ENCODE measurements around the gene TMEM141.

TMEM141 gene

DNA sequence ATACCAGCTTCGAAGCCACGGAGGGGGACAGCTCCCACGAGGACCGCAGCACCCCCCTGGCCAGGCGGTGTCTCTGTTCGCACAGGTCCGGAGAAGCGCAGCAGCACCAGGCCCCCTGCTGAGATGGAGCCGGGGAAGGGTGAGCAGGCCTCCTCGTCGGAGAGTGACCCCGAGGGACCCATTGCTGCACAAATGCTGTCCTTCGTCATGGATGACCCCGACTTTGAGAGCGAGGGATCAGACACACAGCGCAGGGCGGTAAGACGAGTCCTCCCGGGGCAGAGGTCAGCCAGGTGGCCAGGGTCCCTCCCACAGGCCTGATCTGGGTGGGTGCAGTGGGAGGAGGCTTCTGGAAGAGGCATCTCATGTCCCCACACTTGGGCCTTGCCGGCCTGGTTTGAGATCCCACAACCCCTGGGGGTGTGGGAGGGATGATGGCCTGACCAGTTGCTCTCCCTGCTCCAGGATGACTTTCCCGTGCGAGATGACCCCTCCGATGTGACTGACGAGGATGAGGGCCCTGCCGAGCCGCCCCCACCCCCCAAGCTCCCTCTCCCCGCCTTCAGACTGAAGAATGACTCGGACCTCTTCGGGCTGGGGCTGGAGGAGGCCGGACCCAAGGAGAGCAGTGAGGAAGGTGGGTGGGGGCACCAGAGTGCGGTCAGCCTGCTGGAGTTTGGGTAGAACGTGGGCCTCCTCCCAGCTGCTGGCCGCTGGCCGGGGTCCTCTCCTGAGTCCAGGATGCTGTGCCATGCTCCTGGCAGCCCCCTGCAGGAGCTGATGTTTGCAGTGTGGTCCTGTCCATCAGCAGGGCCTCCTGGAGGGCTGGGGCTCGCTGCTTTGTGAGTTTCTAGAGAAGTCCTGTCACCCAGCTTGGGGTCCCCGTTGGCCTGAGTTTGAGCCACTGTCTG, 48.3 kb downstream of the TMEM141 start:
- TF ChIP-seq CTCF (IDR thresholded peaks at IDR 0.05; ENCODE audit: control insufficient read depth, extremely low read depth, insufficient read depth): no peak
- H3K4me3 ChIP-seq (ENCODE audit: low read depth, low read length): no peak overlapping the region
- no peak for DNase-seq (ENCODE audit: low read depth)

DNA sequence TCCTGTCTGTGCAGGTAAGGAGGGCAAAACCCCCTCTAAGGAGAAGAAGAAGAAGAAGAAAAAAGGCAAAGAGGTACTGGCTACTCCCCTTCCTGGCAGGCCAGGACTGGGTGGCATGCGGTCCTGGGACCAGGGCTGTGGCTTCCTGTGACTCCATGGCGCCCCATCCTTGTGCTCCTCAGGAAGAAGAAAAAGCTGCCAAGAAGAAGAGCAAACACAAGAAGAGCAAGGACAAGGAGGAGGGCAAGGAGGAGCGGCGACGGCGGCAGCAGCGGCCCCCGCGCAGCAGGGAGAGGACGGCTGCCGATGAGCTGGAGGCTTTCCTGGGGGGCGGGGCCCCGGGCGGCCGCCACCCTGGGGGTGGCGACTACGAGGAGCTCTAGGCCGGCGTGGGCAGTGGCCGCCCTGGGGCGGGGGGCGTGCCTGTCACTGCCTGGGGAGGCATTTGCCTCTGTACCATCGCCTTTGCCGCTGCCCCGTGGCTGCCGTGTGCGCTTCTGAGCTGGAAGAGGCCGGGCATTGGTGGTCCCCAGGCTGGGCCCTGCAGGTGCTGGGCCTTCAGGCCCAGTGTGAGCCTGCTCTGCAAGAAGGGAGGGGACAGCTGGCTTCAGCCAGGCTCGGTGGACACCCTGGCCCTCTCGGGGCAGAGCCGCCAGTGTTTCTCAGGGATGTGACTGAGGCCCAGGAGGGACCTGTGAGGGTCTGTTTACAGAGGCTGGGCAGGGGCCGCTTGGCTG, 49.2 kb downstream of the TMEM141 start:
- peak; percentile 48 for DNase-seq (ENCODE audit: low read depth)
- no peak for TF ChIP-seq CTCF (IDR thresholded peaks at IDR 0.05; ENCODE audit: control insufficient read depth, extremely low read depth, insufficient read depth)
- no peak overlapping the region for H3K4me3 ChIP-seq (ENCODE audit: low read depth, low read length)

GRCh38 chr9:136840877-136841645, 49.9 kb downstream of the TMEM141 start:
- peak overlapping the region; percentile 50; the same call in 1 of the 2 replicates for H3K4me3 ChIP-seq (ENCODE audit: low read depth, low read length)
- DNase-seq (ENCODE audit: low read depth): peak; percentile 74
- TF ChIP-seq CTCF (IDR thresholded peaks at IDR 0.05; ENCODE audit: control insufficient read depth, extremely low read depth, insufficient read depth): no peak

DNA sequence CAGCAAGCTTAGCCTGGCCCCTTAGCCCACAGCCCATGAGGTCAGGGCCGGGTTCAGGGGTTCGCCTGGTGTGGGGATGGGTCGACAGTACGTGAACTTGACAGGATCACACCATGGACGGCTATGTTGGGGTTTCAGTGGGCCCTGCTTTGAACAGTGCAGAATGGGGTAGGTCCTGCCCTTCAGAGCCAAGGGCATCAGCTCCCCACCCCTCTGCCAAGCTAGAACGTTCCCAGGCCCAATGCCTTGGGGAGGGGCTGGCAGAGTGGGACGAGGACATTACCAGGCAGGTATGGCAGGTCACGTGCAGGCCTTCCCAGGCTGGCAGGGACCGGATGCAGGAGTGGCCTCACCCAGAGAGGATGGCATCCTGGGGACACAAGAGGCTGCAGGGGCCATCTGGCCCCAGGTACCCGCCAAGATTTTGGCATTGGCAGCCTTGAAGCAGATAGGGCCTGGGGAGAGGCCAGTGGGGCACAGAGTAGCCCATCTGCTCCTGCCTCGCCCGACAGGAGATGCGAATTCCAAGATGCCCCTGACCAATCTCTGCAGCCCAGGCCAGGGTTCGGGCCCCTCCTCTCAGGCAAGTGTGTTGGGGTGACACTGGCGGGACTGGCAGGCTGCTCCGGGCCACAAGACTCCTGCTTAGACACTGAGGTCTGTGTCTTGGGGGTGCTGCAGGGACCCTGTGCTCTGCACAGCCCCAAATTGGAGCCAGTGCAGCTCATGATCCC, 50.7 kb downstream of the TMEM141 start:
- H3K4me3 ChIP-seq (ENCODE audit: low read depth, low read length): peak overlapping the region; percentile 50
- peak; percentile 58 for DNase-seq (ENCODE audit: low read depth)

DNA sequence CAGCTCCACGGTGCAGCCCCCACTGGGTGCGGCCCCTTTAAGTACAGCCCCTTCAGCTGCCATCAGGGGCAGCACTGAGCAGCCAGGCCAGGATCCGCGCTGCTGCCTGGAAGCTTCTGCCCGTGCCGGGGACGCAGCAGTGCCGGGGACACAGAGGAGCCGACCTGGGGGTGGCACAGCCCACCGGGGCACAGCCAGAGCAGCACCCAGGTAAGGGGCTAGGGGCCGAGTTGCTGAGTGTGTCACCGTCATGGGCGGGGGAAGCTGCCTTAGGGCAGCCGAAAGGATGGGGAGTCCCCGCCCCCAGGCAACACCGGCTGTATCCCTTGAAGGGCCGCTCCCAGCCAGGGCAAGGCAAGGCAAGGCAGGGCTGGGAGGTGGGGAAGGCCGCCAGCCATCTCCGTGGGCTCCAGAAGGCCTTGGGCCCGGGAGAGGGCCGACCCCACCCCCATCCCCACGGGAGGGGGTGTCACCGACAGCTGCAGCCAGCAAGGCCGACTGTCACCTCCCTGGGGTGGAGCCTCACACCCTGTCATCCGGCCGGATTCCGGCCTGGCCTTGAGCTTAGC, 51.3 kb downstream of the TMEM141 start, which contains the start of gene AJM1:
Gene AJM1 (plus strand): TSS at position 99 of the 569 bp plus-strand sequence. CDS start 1,937 bp downstream, outside the sequence.
- peak within 1 kb of the TSS; percentile 50 for H3K4me3 ChIP-seq (ENCODE audit: low read depth, low read length)
- DNase-seq (ENCODE audit: low read depth): peak; percentile 38
- peak; percentile 84 for TF ChIP-seq CTCF (IDR thresholded peaks at IDR 0.05; ENCODE audit: control insufficient read depth, extremely low read depth, insufficient read depth)
